Nephron progenitor cell (in vitro differentiated cells): ENCODE measurements around the gene HOXC9.

Experiments used
- DNase-seq: peaks from one replicate; pipeline ENCODE4 v3.0.0; 2021
- H3K27ac Mint-ChIP-seq: 2 replicates; pipeline ENCODE4 v1.8.0; 2021; ENCODE audit warnings: mild to moderate bottlenecking, moderate library complexity, mixed read lengths
- H3K27me3 Mint-ChIP-seq: 2 replicates; pipeline ENCODE4 v1.8.0; 2021; ENCODE audit warnings: mild to moderate bottlenecking, low read depth, mixed read lengths; ENCODE audit not compliant: poor library complexity
- H3K36me3 Mint-ChIP-seq: 2 replicates; pipeline ENCODE4 v1.8.0; 2021; ENCODE audit warnings: low read depth, mixed read lengths
- H3K4me1 Mint-ChIP-seq: 2 replicates; pipeline ENCODE4 v1.8.0; 2021; ENCODE audit warnings: mixed read lengths
- H3K4me3 Mint-ChIP-seq: 2 replicates; pipeline ENCODE4 v1.8.0; 2021; ENCODE audit warnings: mild to moderate bottlenecking, moderate library complexity, mixed read lengths
- H3K9me3 Mint-ChIP-seq: 2 replicates; pipeline ENCODE4 v1.8.0; 2021; ENCODE audit warnings: mild to moderate bottlenecking, moderate library complexity, mixed read lengths
- CTCF ChIP-seq: fragments of 200-600 bp; sonication (generic); IDR thresholded peaks from 2 replicates; pipeline ENCODE4 v1.5.0; 2021; ENCODE audit warnings: antibody characterized with exemption

The HOXC9 gene

GRCh38 chr12:54037360-54038283 is 37.7 kb downstream of the HOXC9 start:
- TF ChIP-seq CTCF, result no peak
- Mint-ChIP-seq H3K36me3 (peaks cover 34% of the 10 kb centered on the region), H3K27me3 (peaks cover 6% of the 10 kb centered on the region), H3K4me1 (peaks cover 88% of the 10 kb centered on the region), H3K27ac (peak overlapping the region; percentile 99), H3K9me3 (no peaks in the 10 kb centered on the region), H3K4me3 (peak overlapping the region; percentile 95)
- peak; percentile 44 for DNase-seq

- no peaks in the 10 kb centered on the region for H3K9me3 Mint-ChIP-seq
- H3K27ac Mint-ChIP-seq, result peak overlapping the region; percentile 99
- peak; percentile 8 for DNase-seq
- no peak for TF ChIP-seq CTCF
- H3K27me3 Mint-ChIP-seq, result peaks cover 6% of the 10 kb centered on the region
- peaks cover 34% of the 10 kb centered on the region for H3K36me3 Mint-ChIP-seq
- H3K4me1 Mint-ChIP-seq, result peaks cover 91% of the 10 kb centered on the region
- H3K4me3 Mint-ChIP-seq, result peak overlapping the region; percentile 95
Observed at GRCh38 chr12:54038284-54038870, 38.4 kb downstream of the HOXC9 start.

- Mint-ChIP-seq H3K27me3 (peaks cover 6% of the 10 kb centered on the region), H3K9me3 (no peaks in the 10 kb centered on the region), H3K27ac (peak overlapping the region; percentile 99), H3K4me1 (peaks cover 93% of the 10 kb centered on the region), H3K4me3 (peak overlapping the region; percentile 95), H3K36me3 (peaks cover 34% of the 10 kb centered on the region)
- DNase-seq, result peak; percentile 25
- no peak for TF ChIP-seq CTCF
Observed at GRCh38 chr12:54038871-54039414, 39.0 kb downstream of the HOXC9 start.

- Mint-ChIP-seq H3K27ac (peak overlapping the region; percentile 99), H3K9me3 (no peaks in the 10 kb centered on the region), H3K4me1 (peaks cover 99% of the 10 kb centered on the region), H3K4me3 (peak overlapping the region; percentile 95), H3K36me3 (peaks cover 34% of the 10 kb centered on the region), H3K27me3 (peaks cover 6% of the 10 kb centered on the region)
- TF ChIP-seq CTCF, result no peak
- DNase-seq, result peak; percentile 56
Observed at GRCh38 chr12:54039417-54040147, 39.6 kb downstream of the HOXC9 start.

- Mint-ChIP-seq H3K36me3 (peaks cover 31% of the 10 kb centered on the region), H3K4me3 (peak overlapping the region; percentile 95), H3K27me3 (peaks cover 6% of the 10 kb centered on the region), H3K9me3 (no peaks in the 10 kb centered on the region), H3K27ac (peak overlapping the region; percentile 99), H3K4me1 (peaks cover 100% of the 10 kb centered on the region)
- peak; percentile 76 for DNase-seq
- TF ChIP-seq CTCF, result no peak
Observed at GRCh38 chr12:54040148-54040494, 40.2 kb downstream of the HOXC9 start.
